Stomach (tissue), 9 donors: ENCODE data around the gene LHFPL2. TPM values are rescaled to one million over a fixed set of nuclear protein-coding genes. Genes with fewer than 3 reads are reported as not detected.

Source experiments
- DNase-seq, 2 donors: peaks; one replicate each; pipeline versions ENCODE4 v3.0.0 to v3.0.0-alpha.2; 2013 to 2019
- H3K27ac ChIP-seq, 5 donors: fragments of 200-600 bp in 4 of 5; sonication (generic) in 4 of 5; one replicate each; pipeline ENCODE4 v1.5.1; 2013 to 2019; ENCODE audit warnings: mild to moderate bottlenecking in 1 of 5, moderate library complexity in 1 of 5
- H3K27me3 ChIP-seq, 3 donors: fragments of 200-600 bp; sonication (generic); one replicate each; pipeline ENCODE4 v1.5.1; 2017 to 2019; ENCODE audit warnings: mixed run types in 1 of 3
- H3K36me3 ChIP-seq, 4 donors: fragments of 200-600 bp; sonication (generic); 1 replicate in 3 of 4; 2 replicates in 1 of 4; pipeline ENCODE4 v1.5.1; 2016 to 2019
- H3K4me1 ChIP-seq, 4 donors: fragments of 200-600 bp; sonication (generic); one replicate each; pipeline ENCODE4 v1.5.1; 2016 to 2019
- H3K4me3 ChIP-seq, 4 donors: fragments of 200-600 bp; sonication (generic) in 3 of 4; one replicate each; pipeline ENCODE4 v1.5.1; 2016 to 2019; ENCODE audit warnings: mild to moderate bottlenecking in 1 of 4
- H3K9me3 ChIP-seq, 4 donors: fragments of 200-600 bp; sonication (generic); one replicate each; pipeline ENCODE4 v1.5.1; 2016 to 2019
- CTCF ChIP-seq, 7 experiments: fragments of 450-650 bp in 4 of 7; fragments of 200-600 bp in 3 of 7; sonication (generic) in 3 of 7; IDR thresholded peaks; one replicate each; pipeline ENCODE4 v1.5.1; 2016 to 2019; ENCODE audit warnings: antibody characterized with exemption in 7 of 7, control low read depth in 2 of 7, mild to moderate bottlenecking in 1 of 7
- EP300 ChIP-seq: sonication (generic); formaldehyde crosslinking; IDR thresholded peaks from one replicate; pipeline ENCODE4 v1.6.1; 2017; ENCODE audit warnings: antibody characterized with exemption
- POLR2A ChIP-seq, 4 donors: fragments of 450-650 bp; IDR thresholded peaks; one replicate each; pipeline ENCODE4 v1.6.1; 2016; ENCODE audit warnings: antibody characterized with exemption in 4 of 4, control low read depth in 2 of 4, mild to moderate bottlenecking in 1 of 4, moderate library complexity in 1 of 4
- POLR2AphosphoS5 ChIP-seq, 3 donors: sonication (generic); formaldehyde crosslinking; IDR thresholded peaks; one replicate each; pipeline ENCODE4 v1.6.1; 2016; ENCODE audit warnings: antibody characterized with exemption in 3 of 3
- WGBS, 5 donors: extraction: QIAGEN DNeasy Blood & Tissue Kit in 3 of 5; methylation state at CpG; one replicate each; pipeline versions ENCODE4 v1.1.5 to v1.1.7; 2013 to 2018; 5-methylcytosine and 5-hydroxymethylcytosine counted together
- intact Hi-C: fragments of 100-400 bp; cut with DNase I; formaldehyde crosslinking; loops from one replicate; pipeline ENCODE4 v1.15.1; 2023; ENCODE audit warnings: low total_unique reads
- polyA plus RNA-seq, 3 donors: library from polyadenylated mRNA; stranded (reverse); fragments of 200-250 nt; gene quantifications; one replicate each; pipeline ENCODE4 v1.2.3, GENCODE V29; 2013
- total RNA-seq, 5 donors: library from RNA; depleted of rRNA; stranded (reverse); fragments of >200 nt; gene quantifications; one replicate each; pipeline versions ENCODE4 v1.1.0 to v1.2.3, GENCODE V29; 2014 to 2016
- donor health status: healthy with polysubstance abuse.
- donor health status: Bipolar disorder and iron deficiency.
- donor health status: healthy.

LHFPL2 gene
- total and polyA plus RNA-seq, 8 donors, result 3.7 to 53.6 (median 24.3) TPM

GRCh38 chr5:78657201-78657600 is 8.6 kb upstream of the LHFPL2 start:
- H3K4me1 ChIP-seq, result no peaks in the 10 kb centered on the region
- no peaks in the 10 kb centered on the region for H3K36me3 ChIP-seq
- WGBS, 5 donors, result 91 to 95% (median 92%) methylated on average over 2 of the region's 2 CpGs
- no peak overlapping the region for H3K27ac ChIP-seq
- H3K9me3 ChIP-seq, result no peaks in the 10 kb centered on the region
- TF ChIP-seq CTCF (IDR thresholded peaks at IDR 0.05) (no peak), POLR2A (IDR thresholded peaks at IDR 0.05) (no peak), EP300 (no peak), POLR2AphosphoS5 (IDR thresholded peaks at IDR 0.05) (no peak)
- no peak overlapping the region for H3K4me3 ChIP-seq
- no peak for DNase-seq
- no peaks in the 10 kb centered on the region for H3K27me3 ChIP-seq
- intact Hi-C loops, result no loop called here

GRCh38 chr5:78655746-78656290 is 7.2 kb upstream of the LHFPL2 start:
- Histone ChIP-seq H3K36me3 (no peaks in the 10 kb centered on the region), H3K9me3 (no peaks in the 10 kb centered on the region), H3K27ac (no peak overlapping the region), H3K4me3 (no peak overlapping the region), H3K27me3 (no peaks in the 10 kb centered on the region), H3K4me1 (no peaks in the 10 kb centered on the region)
- no peak for TF ChIP-seq EP300
- no peak for DNase-seq
- intact Hi-C loops, result no loop called here

- no peaks in the 10 kb centered on the region for H3K27me3 ChIP-seq
- WGBS, 5 donors, result 82 to 96% (median 89%) methylated on average over 1 of the region's 1 CpG
- no peak for DNase-seq
- no peaks in the 10 kb centered on the region for H3K36me3 ChIP-seq
- H3K4me3 ChIP-seq, result no peak overlapping the region
- no peaks in the 10 kb centered on the region for H3K9me3 ChIP-seq
- H3K27ac ChIP-seq, result no peak overlapping the region
- intact Hi-C loops, result no loop called here
- no peak for TF ChIP-seq POLR2A (IDR thresholded peaks at IDR 0.05)
- TF ChIP-seq CTCF (IDR thresholded peaks at IDR 0.05), result no peak
- no peak for TF ChIP-seq POLR2AphosphoS5 (IDR thresholded peaks at IDR 0.05)
- no peak for TF ChIP-seq EP300
- H3K4me1 ChIP-seq, result peaks cover 0 to 8% (median 2%) of the 10 kb centered on the region in 4 donors
These were observed 5.8 kb upstream of the LHFPL2 start for GRCh38 chr5:78654386-78654785.

GRCh38 chr5:78653681-78654366 is 5.3 kb upstream of the LHFPL2 start:
- intact Hi-C loops, result no loop called here
- no peaks in the 10 kb centered on the region for H3K36me3 ChIP-seq
- 53 to 65% (median 56%) methylated on average over 6 of the region's 6 CpGs for WGBS, 5 donors
- H3K4me1 ChIP-seq, result peaks cover 0 to 13% (median 5%) of the 10 kb centered on the region in 4 donors
- no peak overlapping the region for H3K27ac ChIP-seq
- no peak overlapping the region for H3K4me3 ChIP-seq
- no peaks in the 10 kb centered on the region for H3K9me3 ChIP-seq
- H3K27me3 ChIP-seq, result peaks cover 0 to 3% (median 0%) of the 10 kb centered on the region in 3 donors
- no peak for TF ChIP-seq POLR2AphosphoS5 (IDR thresholded peaks at IDR 0.05)
- TF ChIP-seq CTCF (IDR thresholded peaks at IDR 0.05), result no peak
- no peak for TF ChIP-seq POLR2A (IDR thresholded peaks at IDR 0.05)
- no peak for TF ChIP-seq EP300
- DNase-seq, result no peak

- Histone ChIP-seq H3K4me1 (peaks cover 0 to 14% (median 5%) of the 10 kb centered on the region in 4 donors), H3K27me3 (peaks cover 0 to 8% (median 0%) of the 10 kb centered on the region in 3 donors), H3K36me3 (no peaks in the 10 kb centered on the region), H3K4me3 (no peak overlapping the region), H3K9me3 (no peaks in the 10 kb centered on the region), H3K27ac (no peak overlapping the region)
- TF ChIP-seq EP300, result no peak
- TF ChIP-seq POLR2AphosphoS5 (IDR thresholded peaks at IDR 0.05), result no peak
- TF ChIP-seq CTCF (IDR thresholded peaks at IDR 0.05), result no peak
- no peak for TF ChIP-seq POLR2A (IDR thresholded peaks at IDR 0.05)
- DNase-seq, result no peak
- WGBS, 5 donors, result 80 to 96% (median 86%) methylated on average over 2 of the region's 2 CpGs
- intact Hi-C loops, result no loop called here
These were observed 4.5 kb upstream of the LHFPL2 start for GRCh38 chr5:78653031-78653430.
